ENCODE measurements around the gene ACVR1. TPM values are rescaled to one million over a fixed set of nuclear protein-coding genes. Genes with fewer than 3 reads are reported as not detected.
A peak's percentile ranks its signal among the peaks of the same experiment; 100 is the strongest.

Gene ACVR1
- total and polyA plus RNA-seq, 9 of the 15 experiments (the other 6 are each of a cell fraction or from before 2014, with no cell fraction given): 3.8 to 14.3 (median 6.9) TPM

- no peaks in the 10 kb centered on the region for H3K27me3 ChIP-seq (ENCODE audit: control insufficient read depth in 2 of 2, insufficient read depth in 2 of 2, low read length in 2 of 2)
- WGBS (ENCODE audit: insufficient coverage, low coverage, missing lambda C conversion rate): 28% methylated on average over 3 of the region's 3 CpGs
- H2AFZ ChIP-seq (ENCODE audit: low read depth, low read length): no peak overlapping the region
- intact Hi-C loops (cut with micrococcal nuclease): no loop called here
- CTCF ChIA-PET (ENCODE audit: low intra/inter-chr PET ratio): no interaction called here
- DNase-seq (ENCODE audit: extremely low read depth in 1 of 4, low spot score in 3 of 4) (no peak), ATAC-seq (no peak), FAIRE-seq (no peak)
- H3K27ac ChIP-seq (ENCODE audit: extremely low read depth, low read depth, low read length): no peak overlapping the region; the same call in 2 of the 3 replicates
- H3K9ac ChIP-seq (ENCODE audit: insufficient read depth in 1 of 2, low read depth in 2 of 2, low read length in 2 of 2): peak overlapping the region in 1 of 2 experiments; percentile 34; a peak in 1 of 4 replicates
- in situ Hi-C loops (cut with MboI): no loop called here
- H3K4me2 ChIP-seq (ENCODE audit: insufficient read depth, low read length): no peak overlapping the region
- peaks cover 7% of the 10 kb centered on the region; the same call in 2 of the 3 replicates for H3K36me3 ChIP-seq (ENCODE audit: control insufficient read depth, insufficient read depth, low read length)
- H3K4me3 ChIP-seq: no peak overlapping the region
- H3K9me1 ChIP-seq (ENCODE audit: control insufficient read depth, insufficient read depth, low read length): no peaks in the 10 kb centered on the region
- no TSS peak for BruUV-seq (replicated peaks)
- no peaks in the 10 kb centered on the region for H4K20me1 ChIP-seq (replicated peaks; ENCODE audit: control insufficient read depth, insufficient read depth, low read length)
- POLR2A ChIA-PET: interaction anchor here (1.7 kb wide), 1 partner anchor 229 kb away, joined by 3 read pairs; no protein-coding TSS in a partner anchor
- H3K4me1 ChIP-seq (replicated peaks in 1 of 2; ENCODE audit: control insufficient read depth in 2 of 2, insufficient read depth in 2 of 2, low read length in 2 of 2): peaks cover 22 to 75% of the 10 kb centered on the region in 2 experiments
- TF ChIP-seq NCOA6 (IDR thresholded peaks at IDR 0.05) (no peak), ZNF140 (CRISPR knock-in tag; IDR thresholded peaks at IDR 0.05) (0 out of 2 replicates have a peak, but pooled peaks have one; percentile 42), THAP12 (CRISPR knock-in tag; IDR thresholded peaks at IDR 0.05) (no peak), GATAD2B (IDR thresholded peaks at IDR 0.05; ENCODE audit: borderline replicate concordance) (0 out of 2 replicates have a peak, but pooled peaks have one; percentile 49), ZNF274 (IDR thresholded peaks at IDR 0.05; ENCODE audit: borderline replicate concordance, low read depth, low read length) (no peak), NFIC (IDR thresholded peaks at IDR 0.05) (peak; percentile 76), ZFP30 (CRISPR knock-in tag; IDR thresholded peaks at IDR 0.05; ENCODE audit: borderline replicate concordance) (no peak), TARDBP (IDR thresholded peaks at IDR 0.05) (no peak), ZNF239 (CRISPR knock-in tag; IDR thresholded peaks at IDR 0.05) (no peak), ZNF384 (IDR thresholded peaks at IDR 0.05; ENCODE audit: low read depth, low read length) (no peak), PML (IDR thresholded peaks at IDR 0.05; ENCODE audit: low read length) (no peak), ZNF79 (CRISPR knock-in tag; IDR thresholded peaks at IDR 0.05; ENCODE audit: low read depth) (no peak)
- peaks cover 3% of the 10 kb centered on the region; the same call in 1 of the 3 replicates for H3K79me2 ChIP-seq (ENCODE audit: control insufficient read depth, insufficient read depth, low read length)
- H3K9me3 ChIP-seq (replicated peaks; ENCODE audit: control insufficient read depth, insufficient read depth, low read depth, low read length): no peaks in the 10 kb centered on the region; the same call in 1 of the 2 replicates
Measured at GRCh38 chr2:157785200-157785599, 90.9 kb downstream of the ACVR1 start.

Data from K562 (cell line).